IMR-90 (cell line): ENCODE data around the gene C10orf90. TPM values are rescaled to one million over a fixed set of nuclear protein-coding genes. Genes with fewer than 3 reads are reported as not detected.

Source experiments
- ATAC-seq: fragments of 200-7000 bp; cut with Tn5 transposase; 2 replicates; pipeline ENCODE4 v1.9.1; 2020; ENCODE audit warnings: low read depth, mild to moderate bottlenecking, moderate library complexity
- BruUV-seq: library from RNA; stranded (reverse); fragments of 400-500 nt; replicated peaks from 2 replicates; lab custom pipeline; 2021; lab: Mats Ljungman, UMichigan
- CTCF ChIA-PET: fragments of 300-600 bp; formaldehyde crosslinking; extraction: SDS; loops from one replicate; lab custom pipeline; 2021; ENCODE audit warnings: antibody characterized with exemption; lab: Yijun Ruan, JAX
- POLR2A ChIA-PET: fragments of 300-600 bp; sonication (Branson Sonifier 250); formaldehyde crosslinking; loops from one replicate; lab custom pipeline; 2022; ENCODE audit warnings: antibody characterized with exemption; ENCODE audit not compliant: unreplicated experiment; lab: Charles Lee
- DNase-seq: peaks from one replicate; pipeline ENCODE4 v3.0.0; 2013
- H2AFZ ChIP-seq: replicated peaks from 2 replicates; pipeline ENCODE3; 2013; ENCODE audit warnings: low read length, mild to moderate bottlenecking; ENCODE audit not compliant: poor library complexity
- H2AK5ac ChIP-seq: 2 replicates; pipeline ENCODE4 v1.6.1; 2013; ENCODE audit warnings: low read depth, low read length, inconsistent platforms
- H2AK9ac ChIP-seq: replicated peaks from 2 replicates; pipeline ENCODE3; 2013; ENCODE audit warnings: mild to moderate bottlenecking, low read depth, low read length, moderate library complexity; ENCODE audit not compliant: poor library complexity
- H2BK120ac ChIP-seq: 2 replicates; pipeline ENCODE4 v1.6.1; 2013; ENCODE audit warnings: low read depth, low read length, inconsistent platforms
- H2BK15ac ChIP-seq: 3 replicates; pipeline ENCODE4 v1.6.1; 2013; ENCODE audit warnings: low read depth, low read length, inconsistent platforms
- H2BK20ac ChIP-seq: 2 replicates; pipeline ENCODE4 v1.6.1; 2013; ENCODE audit warnings: low read depth, mild to moderate bottlenecking, inconsistent platforms, low read length, moderate library complexity
- H2BK5ac ChIP-seq: 2 replicates; pipeline ENCODE4 v1.6.1; 2013; ENCODE audit warnings: mild to moderate bottlenecking, low read depth, low read length, inconsistent platforms; ENCODE audit not compliant: poor library complexity, severe bottlenecking
- H3K14ac ChIP-seq: replicated peaks from 2 replicates; pipeline ENCODE4 v1.6.1; 2013; ENCODE audit warnings: low read depth, low read length, inconsistent platforms
- H3K18ac ChIP-seq: 2 replicates; pipeline ENCODE4 v1.6.1; 2013; ENCODE audit warnings: low read depth, low read length, control low read depth
- H3K23ac ChIP-seq: 2 replicates; pipeline ENCODE4 v1.6.1; 2013; ENCODE audit warnings: low read depth, low read length, inconsistent platforms
- H3K27ac ChIP-seq: 2 replicates; pipeline ENCODE4 v1.5.1; 2013; ENCODE audit warnings: mild to moderate bottlenecking, control low read depth, low read length; ENCODE audit not compliant: insufficient read depth
- H3K27me3 ChIP-seq: 2 replicates; pipeline ENCODE4 v1.6.1; 2013; ENCODE audit warnings: low read length; ENCODE audit not compliant: control insufficient read depth, insufficient read depth
- H3K36me3 ChIP-seq: 2 replicates; pipeline ENCODE4 v1.6.1; 2013; ENCODE audit warnings: low read length, mixed read lengths; ENCODE audit not compliant: control insufficient read depth, insufficient read depth
- H3K4ac ChIP-seq: 2 replicates; pipeline ENCODE4 v1.6.1; 2013; ENCODE audit warnings: low read depth, low read length, inconsistent platforms
- H3K4me1 ChIP-seq: 2 replicates; pipeline ENCODE4 v1.6.1; 2013; ENCODE audit warnings: low read length, mixed read lengths; ENCODE audit not compliant: control insufficient read depth, insufficient read depth
- H3K4me2 ChIP-seq: 2 replicates; pipeline ENCODE4 v1.6.1; 2013; ENCODE audit warnings: low read depth, mild to moderate bottlenecking, control low read depth, low read length, moderate library complexity
- H3K4me3 ChIP-seq: 2 replicates; pipeline ENCODE4 v1.5.1; 2013; ENCODE audit warnings: low read depth, mild to moderate bottlenecking, control low read depth, low read length, moderate library complexity; ENCODE audit not compliant: insufficient read depth
- H3K56ac ChIP-seq: 2 replicates; pipeline ENCODE4 v1.6.1; 2013; ENCODE audit warnings: low read length, inconsistent platforms; ENCODE audit not compliant: insufficient read depth; ENCODE audit errors: extremely low read depth
- H3K79me1 ChIP-seq, 2 experiments: 2 replicates each; pipeline ENCODE4 v1.6.1; 2013; ENCODE audit warnings: low read length in 2 of 2, inconsistent platforms in 1 of 2, low read depth in 1 of 2
- H3K9ac ChIP-seq: 2 replicates; pipeline ENCODE4 v1.6.1; 2013; ENCODE audit warnings: low read depth, low read length, control low read depth
- H3K9me1 ChIP-seq: 2 replicates; pipeline ENCODE4 v1.6.1; 2013; ENCODE audit warnings: low read length, inconsistent platforms; ENCODE audit not compliant: insufficient read depth
- H3K9me3 ChIP-seq: 2 replicates; pipeline ENCODE4 v1.6.1; 2013; ENCODE audit warnings: low read length; ENCODE audit not compliant: control insufficient read depth, insufficient read depth
- H4K20me1 ChIP-seq: 2 replicates; pipeline ENCODE4 v1.6.1; 2013; ENCODE audit warnings: low read length, inconsistent platforms; ENCODE audit not compliant: insufficient read depth
- H4K5ac ChIP-seq: 2 replicates; pipeline ENCODE4 v1.6.1; 2013; ENCODE audit warnings: mild to moderate bottlenecking, low read depth, low read length, control low read depth
- H4K8ac ChIP-seq, 2 experiments: 2 replicates each; pipeline ENCODE4 v1.6.1; 2013; ENCODE audit warnings: low read depth in 2 of 2, low read length in 2 of 2, control low read depth in 1 of 2, inconsistent platforms in 1 of 2
- H4K91ac ChIP-seq: 2 replicates; pipeline ENCODE4 v1.6.1; 2013; ENCODE audit warnings: low read depth, low read length, inconsistent platforms; ENCODE audit not compliant: insufficient read depth
- BHLHE40 ChIP-seq: fragments of 150-350 bp; IDR thresholded peaks from 2 replicates; pipeline ENCODE4 v1.6.1; 2016; ENCODE audit warnings: mild to moderate bottlenecking, low read depth, low read length
- CEBPB ChIP-seq: IDR thresholded peaks from 2 replicates; pipeline ENCODE4 v1.6.1; 2012; ENCODE audit warnings: low read depth, low read length, improper control_type of control experiment
- CHD1 ChIP-seq: IDR thresholded peaks from 2 replicates; pipeline ENCODE4 v1.6.1; 2012; ENCODE audit warnings: low read depth, low read length, improper control_type of control experiment
- CTCF ChIP-seq: conservative IDR thresholded peaks from 2 replicates; pipeline ENCODE4 v1.5.1; 2012; ENCODE audit warnings: mild to moderate bottlenecking, low read depth, low read length, improper control_type of control experiment
- ELK1 ChIP-seq: fragments of 150-350 bp; IDR thresholded peaks from 2 replicates; pipeline ENCODE4 v1.6.1; 2016; ENCODE audit warnings: low read depth, mild to moderate bottlenecking, low read length, moderate library complexity, borderline replicate concordance
- FOS ChIP-seq: fragments of 150-350 bp; IDR thresholded peaks from 2 replicates; pipeline ENCODE4 v1.6.1; 2016; ENCODE audit warnings: low read depth, low read length
- MAFK ChIP-seq: IDR thresholded peaks from 2 replicates; pipeline ENCODE4 v1.6.1; 2012; ENCODE audit warnings: low read depth, low read length, improper control_type of control experiment
- MAZ ChIP-seq: IDR thresholded peaks from 2 replicates; pipeline ENCODE4 v1.6.1; 2012; ENCODE audit warnings: low read depth, mild to moderate bottlenecking, low read length, improper control_type of control experiment, moderate library complexity, borderline replicate concordance
- MXI1 ChIP-seq: IDR thresholded peaks from 2 replicates; pipeline ENCODE4 v1.6.1; 2012; ENCODE audit warnings: low read depth, mild to moderate bottlenecking, low read length, moderate library complexity, borderline replicate concordance
- NFE2L2 ChIP-seq: fragments of 150-350 bp; IDR thresholded peaks from 2 replicates; pipeline ENCODE4 v1.6.1; 2016; ENCODE audit warnings: low read depth, mild to moderate bottlenecking, low read length
- POLR2A ChIP-seq: IDR thresholded peaks from 2 replicates; pipeline ENCODE4 v1.6.1; 2012; ENCODE audit warnings: mild to moderate bottlenecking, low read depth, low read length
- RAD21 ChIP-seq: IDR thresholded peaks from 2 replicates; pipeline ENCODE4 v1.6.1; 2012; ENCODE audit warnings: low read length, improper control_type of control experiment
- RCOR1 ChIP-seq: IDR thresholded peaks from 2 replicates; pipeline ENCODE4 v1.6.1; 2012; ENCODE audit warnings: mild to moderate bottlenecking, low read length, improper control_type of control experiment; ENCODE audit not compliant: insufficient replicate concordance
- RFX5 ChIP-seq: IDR thresholded peaks from 2 replicates; pipeline ENCODE4 v1.8.0; 2012; ENCODE audit warnings: low read depth, mild to moderate bottlenecking, low read length, moderate library complexity
- SMC3 ChIP-seq: fragments of 150-350 bp; IDR thresholded peaks from 2 replicates; pipeline ENCODE4 v1.6.1; 2016; ENCODE audit warnings: low read depth, mild to moderate bottlenecking, antibody characterized with exemption, low read length, moderate library complexity
- USF2 ChIP-seq: fragments of 150-350 bp; IDR thresholded peaks from 2 replicates; pipeline ENCODE4 v1.6.1; 2017; ENCODE audit warnings: mild to moderate bottlenecking, antibody characterized with exemption, low read length, low read depth
- WGBS, 2 experiments: methylation state at CpG; one replicate each; pipeline versions ENCODE4 v1.1.5 to v1.1.7; 2013; ENCODE audit warnings: missing lambda C conversion rate in 2 of 2; ENCODE audit not compliant: insufficient read length in 1 of 2; ENCODE audit errors: extremely low coverage in 2 of 2; 5-methylcytosine and 5-hydroxymethylcytosine counted together
- dilution Hi-C: fragments of 300-500 bp; cut with HindIII; formaldehyde crosslinking; loops from one replicate; pipeline ENCODE4 v1.14.3; 2018; ENCODE audit warnings: low sequenced_read_pairs; ENCODE audit not compliant: unreplicated experiment
- in situ Hi-C: fragments of 300-500 bp; cut with MboI; formaldehyde crosslinking; loops from 3 replicates; pipeline ENCODE4 v1.14.3; 2019; ENCODE audit warnings: low sequenced_read_pairs, inconsistent platforms, mixed read lengths
- intact Hi-C: fragments of 100-400 bp; cut with micrococcal nuclease; formaldehyde crosslinking; loops from 2 replicates; pipeline ENCODE4 v1.10.0; 2022
- polyA plus RNA-seq, 3 experiments: library from polyadenylated mRNA; depleted of rRNA; stranded (reverse); fragments of >200 nt; gene quantifications; 2 replicates each; pipeline ENCODE4 v1.2.3, GENCODE V29; 2012; ENCODE audit warnings: low replicate concordance in 1 of 3
- total RNA-seq: library from RNA; depleted of rRNA; stranded (reverse); fragments of >200 nt; gene quantifications from 2 replicates; pipeline ENCODE4 v1.2.3, GENCODE V29; 2012

C10orf90 gene
- total and polyA plus RNA-seq, 2 of the 4 experiments (the other 2 are of a cell fraction): 0.05 to 0.18 TPM

GRCh38 chr10:126565441-126565840, 105.1 kb downstream of the C10orf90 start:
- DNase-seq (no peak), ATAC-seq (no peak)
- H2AK5ac ChIP-seq: no peak overlapping the region
- ChIA-PET POLR2A (no interaction called here), CTCF (interaction anchor here (0.5 kb wide), 1 partner anchor 98 kb away, joined by 3 read pairs; no protein-coding TSS in a partner anchor)
- H3K4me3 ChIP-seq: no peak overlapping the region
- H2AFZ ChIP-seq: no peak overlapping the region
- H2BK15ac ChIP-seq: no peak overlapping the region
- H4K5ac ChIP-seq: no peak overlapping the region
- no peak overlapping the region for H3K23ac ChIP-seq
- no peak overlapping the region for H3K18ac ChIP-seq
- no peak overlapping the region for H2BK120ac ChIP-seq
- no peaks in the 10 kb centered on the region for H3K9me1 ChIP-seq
- BruUV-seq: no TSS peak
- in situ Hi-C loops: no loop called here
- H4K8ac ChIP-seq: no peak overlapping the region
- dilution Hi-C loops: no loop called here
- no peak overlapping the region for H3K14ac ChIP-seq
- H3K9me3 ChIP-seq: no peaks in the 10 kb centered on the region
- no peak overlapping the region for H3K27ac ChIP-seq
- no peaks in the 10 kb centered on the region for H3K36me3 ChIP-seq
- no peak overlapping the region for H2AK9ac ChIP-seq
- H2BK20ac ChIP-seq: no peak overlapping the region
- H4K20me1 ChIP-seq: no peaks in the 10 kb centered on the region
- peaks cover 2% of the 10 kb centered on the region for H3K4me1 ChIP-seq
- TF ChIP-seq BHLHE40 (no peak), CEBPB (no peak), RAD21 (no peak), FOS (no peak), MAFK (no peak), ELK1 (no peak), MAZ (no peak), CHD1 (no peak), CTCF (no peak), RCOR1 (no peak), RFX5 (no peak), SMC3 (no peak), USF2 (no peak), MXI1 (no peak), NFE2L2 (no peak), POLR2A (no peak)
- no peak overlapping the region for H3K56ac ChIP-seq
- no peak overlapping the region for H3K9ac ChIP-seq
- H3K4me2 ChIP-seq: no peak overlapping the region
- peaks cover 4% of the 10 kb centered on the region for H3K27me3 ChIP-seq
- no peak overlapping the region for H3K4ac ChIP-seq
- no peak overlapping the region for H2BK5ac ChIP-seq
- intact Hi-C loops: no loop called here
- no CpG with 5 or more reads among the region's 7 CpGs for WGBS, 2 experiments
- no peaks in the 10 kb centered on the region for H3K79me1 ChIP-seq
- H4K91ac ChIP-seq: no peak overlapping the region
